Urothelium cell line (cell line): ENCODE data around the gene SLC22A3.

Source experiments
- DNase-seq: peaks from one replicate; pipeline ENCODE4 v3.0.0; 2011; ENCODE audit warnings: low spot score, mixed read lengths
- FAIRE-seq: peaks from 2 replicates; lab custom pipeline; 2011; peaks lifted over from hg19 to GRCh38; lab: Jason Lieb, UNC

Gene SLC22A3

GRCh38 chr6:160333101-160333500 is 15.1 kb upstream of the SLC22A3 start:
- no peak for FAIRE-seq
- DNase-seq, result no peak

- FAIRE-seq, result no peak
Measured at GRCh38 chr6:160333841-160334240, 14.3 kb upstream of the SLC22A3 start.

GRCh38 chr6:160336200-160336599 is 12.0 kb upstream of the SLC22A3 start:
- FAIRE-seq (no peak), DNase-seq (no peak)

More at GRCh38 chr6:160333841-160334240, 14.3 kb upstream of the SLC22A3 start:
- DNase-seq, result no peak

- FAIRE-seq (no peak), DNase-seq (peak; percentile 17)
Measured at GRCh38 chr6:160337301-160337700, 10.9 kb upstream of the SLC22A3 start.

GRCh38 chr6:160337991-160338390 is 10.2 kb upstream of the SLC22A3 start:
- FAIRE-seq (no peak), DNase-seq (no peak)

- no peak for FAIRE-seq
- DNase-seq, result no peak
Measured at GRCh38 chr6:160343144-160343543, 5.0 kb upstream of the SLC22A3 start.

GRCh38 chr6:160344271-160344670 is 3.9 kb upstream of the SLC22A3 start:
- FAIRE-seq, result no peak
- no peak for DNase-seq

- DNase-seq, result no peak
- no peak for FAIRE-seq
Measured at GRCh38 chr6:160347259-160348222, 637 bp upstream of the SLC22A3 start.

GRCh38 chr6:160349020-160349441 is 853 bp downstream of the SLC22A3 start:
- no peak for FAIRE-seq
- no peak for DNase-seq

- FAIRE-seq (no peak), DNase-seq (no peak)
Measured at GRCh38 chr6:160349814-160350350, 1.7 kb downstream of the SLC22A3 start.

- DNase-seq, result no peak
- no peak for FAIRE-seq
Measured at GRCh38 chr6:160353950-160354496, 5.8 kb downstream of the SLC22A3 start.

- FAIRE-seq (no peak), DNase-seq (peak; percentile 40)
Measured at GRCh38 chr6:160355001-160355400, 6.8 kb downstream of the SLC22A3 start.

GRCh38 chr6:160356074-160356744 is 8.0 kb downstream of the SLC22A3 start:
- no peak for FAIRE-seq

GRCh38 chr6:160357088-160357487 is 8.9 kb downstream of the SLC22A3 start:
- FAIRE-seq (no peak), DNase-seq (no peak)

More at GRCh38 chr6:160356074-160356744, 8.0 kb downstream of the SLC22A3 start:
- no peak for DNase-seq

GRCh38 chr6:160358225-160359119 is 10.3 kb downstream of the SLC22A3 start:
- no peak for FAIRE-seq

GRCh38 chr6:160360955-160361354 is 12.8 kb downstream of the SLC22A3 start:
- FAIRE-seq (no peak), DNase-seq (no peak)

More at GRCh38 chr6:160358225-160359119, 10.3 kb downstream of the SLC22A3 start:
- DNase-seq, result no peak

GRCh38 chr6:160362556-160362955 is 14.4 kb downstream of the SLC22A3 start:
- FAIRE-seq, result no peak
- no peak for DNase-seq

GRCh38 chr6:160363016-160363996 is 15.1 kb downstream of the SLC22A3 start:
- DNase-seq (no peak), FAIRE-seq (no peak)

GRCh38 chr6:160365117-160365516 is 16.9 kb downstream of the SLC22A3 start:
- no peak for FAIRE-seq
- peak; percentile 13 for DNase-seq
